Panc1 (cell line): ENCODE data around the gene SCYL3. TPM values are rescaled to one million over a fixed set of nuclear protein-coding genes. Genes with fewer than 3 reads are reported as not detected.
A peak's percentile ranks its signal among the peaks of the same experiment; 100 is the strongest.

Experiments
- ATAC-seq: fragments of 200-7000 bp; cut with Tn5 transposase; 2 replicates; pipeline ENCODE4 v1.9.1; 2020; ENCODE audit warnings: mild to moderate bottlenecking, moderate library complexity
- BruUV-seq: library from RNA; stranded (reverse); fragments of 400-500 nt; replicated peaks from 2 replicates; lab custom pipeline; 2021; lab: Mats Ljungman, UMichigan
- CTCF ChIA-PET: fragments of 300-600 bp; sonication (Branson Sonifier 250); formaldehyde crosslinking; loops from one replicate; lab custom pipeline; 2022; ENCODE audit warnings: antibody characterized with exemption; lab: Charles Lee
- POLR2A ChIA-PET: fragments of 300-600 bp; sonication (Branson Sonifier 250); formaldehyde crosslinking; loops from one replicate; lab custom pipeline; 2022; ENCODE audit warnings: antibody characterized with exemption; lab: Charles Lee
- DNase-seq: peaks from one replicate; pipeline ENCODE4 v3.0.0-alpha.2; 2010; ENCODE audit warnings: low read depth, low spot score
- H3K27ac ChIP-seq: 2 replicates; pipeline ENCODE4 v1.5.1; 2011; ENCODE audit warnings: mild to moderate bottlenecking, low read length, inconsistent platforms
- H3K27me3 ChIP-seq: fragments of 200-500 bp; sonication (Bioruptor generic); 2 replicates; pipeline ENCODE4 v1.6.0; 2014; ENCODE audit warnings: low read length, inconsistent platforms; ENCODE audit not compliant: control insufficient read depth, insufficient read depth
- H3K36me3 ChIP-seq: fragments of 200-500 bp; sonication (Bioruptor generic); 2 replicates; pipeline ENCODE4 v1.5.1; 2014; ENCODE audit warnings: inconsistent platforms, mild to moderate bottlenecking, low read length, moderate library complexity; ENCODE audit not compliant: control insufficient read depth, insufficient read depth
- H3K4me1 ChIP-seq: 2 replicates; pipeline ENCODE4 v1.5.1; 2011; ENCODE audit warnings: inconsistent platforms, mild to moderate bottlenecking, low read length, moderate library complexity; ENCODE audit not compliant: control insufficient read depth, insufficient read depth
- H3K4me3 ChIP-seq, 2 experiments: 2 replicates each; pipeline ENCODE4 v1.5.1; 2011 to 2012; ENCODE audit warnings: low read depth in 2 of 2, low read length in 2 of 2, mild to moderate bottlenecking in 2 of 2, inconsistent platforms in 1 of 2, moderate library complexity in 1 of 2
- H3K9me3 ChIP-seq: fragments of 200-500 bp; sonication (Bioruptor generic); 2 replicates; pipeline ENCODE4 v1.5.1; 2014; ENCODE audit warnings: low read depth, mild to moderate bottlenecking, inconsistent platforms, low read length, moderate library complexity; ENCODE audit not compliant: control insufficient read depth, insufficient read depth
- CTCF ChIP-seq: fragments of 450-650 bp; IDR thresholded peaks from 2 replicates; pipeline ENCODE4 v1.5.1; 2017; ENCODE audit warnings: mild to moderate bottlenecking
- POLR2AphosphoS5 ChIP-seq: IDR thresholded peaks from 2 replicates; pipeline ENCODE4 v1.6.1; 2012; ENCODE audit warnings: mild to moderate bottlenecking, low read depth, low read length, moderate library complexity
- REST ChIP-seq, 2 experiments: IDR thresholded peaks; 2 replicates each; pipeline ENCODE4 v1.6.1; 2011 to 2012; ENCODE audit warnings: low read depth in 2 of 2, control low read depth in 1 of 2, low read length in 1 of 2, mild to moderate bottlenecking in 1 of 2, moderate library complexity in 1 of 2; ENCODE audit not compliant: insufficient read depth in 1 of 2
- TCF7L2 ChIP-seq: IDR thresholded peaks from 2 replicates; pipeline ENCODE4 v1.6.1; 2011; ENCODE audit warnings: mild to moderate bottlenecking, low read depth, low read length, inconsistent platforms
- in situ Hi-C: cut with HindIII; loops from 2 replicates; pipeline ENCODE4 v1.10.0; 2016; ENCODE audit warnings: low sequenced_read_pairs, low pct_unique_long_range_greater_than_20kb
- intact Hi-C: fragments of 100-400 bp; cut with micrococcal nuclease; formaldehyde crosslinking; loops from one replicate; pipeline ENCODE4 v1.10.0; 2022; ENCODE audit not compliant: unreplicated experiment
- total RNA-seq: library from RNA; stranded (reverse); gene quantifications from one replicate; pipeline ENCODE4 v1.2.1, GENCODE V29; 2021; ENCODE audit not compliant: unreplicated experiment

The SCYL3 gene
- total RNA-seq, 1 experiment from 2014 or later = 7.8 TPM

GRCh38 chr1:169928438-169929209, 34.9 kb upstream of the SCYL3 start:
- DNase-seq (peak; percentile 24), ATAC-seq (peak; percentile 82; the same call in 1 of the 2 replicates)
- in situ Hi-C loops = no loop called here
- intact Hi-C loops = loop anchor here (2.0 to 10.0 kb wide), 3 partner anchors 146 to 1000 kb away; partner anchors contain the start of gene KIFAP3
- ChIA-PET CTCF (no interaction called here), POLR2A (no interaction called here)
- no TSS peak for BruUV-seq
- Histone ChIP-seq H3K9me3 (no peaks in the 10 kb centered on the region), H3K27ac (no peak overlapping the region; the same call in 1 of the 2 replicates), H3K4me1 (peaks cover 4% of the 10 kb centered on the region; the same call in 1 of the 2 replicates), H3K27me3 (no peaks in the 10 kb centered on the region), H3K36me3 (no peaks in the 10 kb centered on the region), H3K4me3 (no peak overlapping the region)
- peak; percentile 74; the same call in 1 of the 2 replicates for TF ChIP-seq CTCF
- no peak for TF ChIP-seq POLR2AphosphoS5

- Histone ChIP-seq H3K36me3 (no peaks in the 10 kb centered on the region), H3K4me3 (no peak overlapping the region), H3K27me3 (no peaks in the 10 kb centered on the region), H3K27ac (no peak overlapping the region), H3K4me1 (no peaks in the 10 kb centered on the region), H3K9me3 (no peaks in the 10 kb centered on the region)
- CTCF ChIA-PET = interaction anchor here (0.6 kb wide), 1 partner anchor 764 kb away, joined by 3 read pairs; no protein-coding TSS in a partner anchor
- intact Hi-C loops = loop anchor here (10.0 kb wide), 2 partner anchors 149 to 749 kb away; partner anchors contain the start of gene KIFAP3
- ATAC-seq (no peak), DNase-seq (no peak)
- POLR2A ChIA-PET = no interaction called here
- in situ Hi-C loops = no loop called here
- no TSS peak for BruUV-seq
- TF ChIP-seq TCF7L2 (no peak), REST (IDR thresholded peaks at IDR 0.05; ENCODE audit: insufficient read depth in 1 of 2, low read depth in 2 of 2, low read length in 1 of 2) (no peak)
Observed at GRCh38 chr1:169925505-169926482, 32.1 kb upstream of the SCYL3 start.
